T-helper 22 cell (primary cell): ENCODE results near the gene ADRM1.

ENCODE experiments used
- DNase-seq: peaks from one replicate; pipeline ENCODE4 v3.0.0-alpha.2; 2020; ENCODE audit warnings: low read depth

ADRM1 gene

GRCh38 chr20:62323980-62324906 is 21.4 kb downstream of the ADRM1 start:
- DNase-seq: no peak

DNA sequence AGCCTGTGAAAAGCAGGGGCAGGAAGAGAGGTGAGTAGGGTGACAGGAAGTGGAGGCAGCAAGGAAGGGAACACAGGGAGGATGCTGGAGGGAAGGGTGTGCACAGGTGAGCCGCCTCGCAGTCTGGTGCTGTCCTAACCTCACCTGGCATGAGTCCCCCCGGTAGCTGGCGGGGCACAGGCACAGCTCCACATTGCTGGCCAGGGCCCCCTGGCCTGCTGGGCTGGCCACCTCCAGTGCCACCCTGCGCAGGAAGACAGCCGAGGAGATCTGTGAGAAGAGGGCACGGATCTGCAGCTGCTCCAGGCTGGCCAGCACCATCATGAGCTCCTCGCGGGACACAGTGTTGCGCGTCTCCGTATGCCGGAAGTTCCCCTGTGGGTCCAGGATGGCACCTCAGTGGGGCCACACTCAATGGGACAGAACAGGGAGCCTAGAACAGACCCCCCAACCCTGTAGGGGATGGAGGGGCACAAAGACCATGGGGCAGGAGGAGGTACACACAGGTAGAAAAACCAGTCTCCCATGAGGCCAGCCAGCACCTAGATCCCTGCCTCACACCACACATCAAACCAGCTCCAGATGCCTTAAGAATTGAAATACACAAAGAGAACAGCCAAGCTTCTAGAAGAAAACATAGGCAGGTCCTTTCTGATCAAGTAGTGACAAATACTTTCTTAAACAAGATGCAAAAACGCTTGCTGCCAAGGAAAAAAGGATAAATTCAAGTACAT is 22.5 kb downstream of the ADRM1 start:
- DNase-seq: no peak

DNA sequence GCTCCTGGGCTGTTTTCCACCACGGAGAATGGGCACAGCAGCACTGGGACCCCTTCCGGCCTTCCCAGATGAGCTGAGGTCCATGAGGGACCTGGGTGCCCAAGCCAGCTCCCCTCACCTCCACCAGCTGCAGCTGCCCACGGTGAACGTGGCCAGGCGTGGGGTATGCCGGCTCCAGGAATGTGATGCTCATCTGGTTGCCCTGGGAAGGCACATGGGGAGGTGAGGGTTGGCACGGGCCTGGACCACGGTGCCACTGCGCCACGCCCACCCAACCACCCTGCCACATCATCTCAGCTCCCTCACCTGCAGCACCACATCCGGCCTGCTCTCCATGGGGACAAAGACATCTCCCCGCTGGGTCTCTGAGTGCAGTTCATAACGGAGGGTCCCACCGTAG is 23.8 kb downstream of the ADRM1 start:
- DNase-seq: no peak

DNA sequence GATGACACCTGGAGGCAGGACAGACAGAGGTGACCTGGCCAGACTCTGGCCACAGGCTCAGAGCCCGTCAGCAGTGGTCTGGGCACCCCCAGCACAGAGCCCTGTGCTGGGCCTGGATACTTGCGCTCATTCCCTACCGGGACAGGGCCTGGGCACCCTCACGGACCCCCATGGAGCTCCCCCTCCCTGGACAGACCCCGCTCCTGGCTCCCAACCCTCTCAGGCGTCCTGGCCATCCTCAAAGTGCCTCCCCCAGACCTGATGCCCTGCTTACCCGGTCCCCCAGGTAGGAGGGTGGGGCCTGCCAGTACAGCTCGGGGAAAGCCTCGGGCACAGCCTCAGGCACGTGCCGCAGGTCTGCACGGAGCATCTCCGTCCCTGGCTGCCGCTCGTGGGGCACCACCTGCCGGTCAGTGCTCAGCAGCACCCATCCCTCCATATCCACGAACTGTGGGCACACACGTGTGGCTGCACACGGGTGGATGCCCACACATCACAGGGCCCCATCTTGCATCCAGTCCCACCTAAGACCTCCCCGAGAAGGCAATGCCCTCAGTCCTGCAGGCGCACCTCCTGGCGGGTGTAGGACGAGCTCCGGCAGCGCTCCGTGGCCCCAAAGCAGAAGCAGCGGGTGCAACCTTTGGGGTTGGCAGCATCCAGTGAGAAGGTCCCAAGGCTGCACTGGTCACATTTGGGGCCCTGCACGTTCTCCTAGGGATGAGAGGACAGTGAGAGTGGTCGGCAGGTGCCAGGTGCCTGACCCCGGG is 24.3 kb downstream of the ADRM1 start:
- no peak for DNase-seq

DNA sequence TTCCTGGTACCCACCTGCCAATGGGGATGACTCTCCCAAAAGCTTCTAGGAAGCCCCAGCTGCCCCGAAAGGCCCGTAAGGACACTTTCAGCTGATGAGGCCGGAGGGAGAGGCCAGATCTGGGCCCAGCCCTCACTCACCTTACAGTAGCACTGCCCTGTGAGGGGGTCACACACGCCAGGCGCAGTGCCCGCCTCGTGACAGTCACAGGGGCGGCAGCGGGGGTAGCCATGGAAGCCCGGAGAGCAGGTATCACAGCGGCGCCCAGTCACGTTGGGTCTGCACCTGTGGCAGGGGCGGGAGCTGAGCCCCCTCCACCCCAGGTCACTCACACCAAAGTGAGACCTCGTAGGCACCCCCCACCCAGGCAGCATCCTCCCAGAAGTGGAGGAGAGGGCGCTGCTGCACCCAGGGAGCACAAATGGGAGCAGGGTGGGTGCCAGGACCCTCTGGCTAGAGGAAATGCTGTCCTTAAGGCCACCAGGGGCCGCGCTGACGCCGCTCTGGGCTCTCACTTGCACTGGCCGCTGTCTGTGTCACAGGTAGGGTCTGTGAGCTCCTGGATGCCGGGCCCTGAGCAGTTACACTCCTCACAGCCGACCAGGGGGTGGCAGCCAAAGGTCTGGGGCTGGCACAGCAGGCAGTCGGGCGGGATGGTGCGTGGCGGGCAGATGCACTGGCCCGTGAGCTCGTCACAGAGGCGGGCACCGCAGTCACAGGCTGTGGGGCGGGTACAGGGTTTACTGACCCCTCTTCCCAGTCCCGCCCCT is 25.1 kb downstream of the ADRM1 start:
- no peak for DNase-seq

- DNase-seq: no peak
Measured at GRCh38 chr20:62328684-62329388, 26.0 kb downstream of the ADRM1 start.

DNA sequence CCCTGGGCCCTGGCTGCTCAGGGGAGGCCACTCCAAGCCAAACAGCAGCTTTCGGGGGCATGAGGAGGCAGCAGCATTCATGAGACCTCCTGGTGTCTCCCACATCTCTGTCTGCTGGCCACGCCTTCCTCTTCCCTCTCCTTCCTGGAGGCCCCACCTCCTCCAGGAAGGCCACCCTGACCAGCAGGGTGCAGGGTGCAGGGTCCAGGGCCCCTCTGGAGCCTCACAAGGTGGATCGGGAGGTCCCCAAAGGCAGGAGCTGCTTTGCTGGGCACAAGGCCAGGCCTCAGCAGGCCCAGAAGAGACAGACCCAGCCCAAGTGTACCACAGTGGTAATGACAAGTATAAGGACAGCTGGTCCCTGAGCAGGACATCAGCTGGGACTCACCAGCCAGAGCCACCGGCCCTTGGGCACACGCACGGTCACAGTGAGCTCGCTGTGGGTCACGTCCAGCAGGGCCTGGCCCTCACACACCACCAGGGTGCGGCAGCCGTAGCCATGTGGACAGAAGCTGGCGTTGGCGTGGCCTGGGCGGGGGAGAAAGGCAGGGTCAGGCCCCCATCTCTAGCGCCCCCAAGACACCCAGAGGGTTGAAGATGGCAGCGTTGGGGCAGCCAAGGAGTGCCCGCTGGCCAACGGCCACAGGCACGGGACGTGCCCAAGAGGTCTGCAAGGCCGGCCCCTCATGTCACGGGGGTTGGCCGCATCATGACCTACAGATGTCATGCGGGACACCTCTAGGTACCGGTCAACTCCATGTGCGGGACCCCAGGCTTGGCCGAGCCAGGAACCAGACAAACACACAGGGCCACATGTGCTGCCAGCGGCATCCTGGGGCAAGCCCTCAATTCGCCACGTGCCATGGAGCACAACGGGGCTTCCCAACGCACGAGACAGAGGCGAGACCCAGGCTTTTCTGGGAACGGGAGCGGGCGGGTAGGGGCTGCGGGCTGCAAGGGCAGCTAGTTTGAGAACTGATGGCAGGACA is 26.9 kb downstream of the ADRM1 start:
- no peak for DNase-seq

- DNase-seq: no peak
Measured at GRCh38 chr20:62330576-62331317, 27.9 kb downstream of the ADRM1 start.

GRCh38 chr20:62331347-62331746 is 28.6 kb downstream of the ADRM1 start:
- no peak for DNase-seq

DNA sequence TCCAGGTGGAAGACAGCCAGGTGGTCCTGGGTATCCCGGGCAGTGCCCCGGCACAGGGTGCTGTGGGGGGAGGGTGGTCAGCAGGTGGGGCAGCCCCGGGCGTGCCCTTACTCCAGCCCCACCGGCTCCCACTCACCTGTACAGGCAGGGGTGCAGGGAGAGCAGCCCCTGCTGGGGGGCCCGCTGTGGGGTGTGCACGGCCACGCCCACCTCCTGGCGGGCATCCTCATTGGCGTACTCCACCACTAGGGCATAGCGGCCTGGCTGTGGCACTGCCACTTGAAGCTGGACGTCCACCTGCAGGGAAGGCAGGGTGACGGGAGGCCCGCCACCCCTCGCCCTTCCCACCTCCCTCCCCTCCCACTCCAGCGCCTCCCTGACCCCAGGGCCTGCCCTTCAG is 29.6 kb downstream of the ADRM1 start:
- DNase-seq: no peak

GRCh38 chr20:62332989-62333819 is 30.4 kb downstream of the ADRM1 start:
- no peak for DNase-seq

DNA sequence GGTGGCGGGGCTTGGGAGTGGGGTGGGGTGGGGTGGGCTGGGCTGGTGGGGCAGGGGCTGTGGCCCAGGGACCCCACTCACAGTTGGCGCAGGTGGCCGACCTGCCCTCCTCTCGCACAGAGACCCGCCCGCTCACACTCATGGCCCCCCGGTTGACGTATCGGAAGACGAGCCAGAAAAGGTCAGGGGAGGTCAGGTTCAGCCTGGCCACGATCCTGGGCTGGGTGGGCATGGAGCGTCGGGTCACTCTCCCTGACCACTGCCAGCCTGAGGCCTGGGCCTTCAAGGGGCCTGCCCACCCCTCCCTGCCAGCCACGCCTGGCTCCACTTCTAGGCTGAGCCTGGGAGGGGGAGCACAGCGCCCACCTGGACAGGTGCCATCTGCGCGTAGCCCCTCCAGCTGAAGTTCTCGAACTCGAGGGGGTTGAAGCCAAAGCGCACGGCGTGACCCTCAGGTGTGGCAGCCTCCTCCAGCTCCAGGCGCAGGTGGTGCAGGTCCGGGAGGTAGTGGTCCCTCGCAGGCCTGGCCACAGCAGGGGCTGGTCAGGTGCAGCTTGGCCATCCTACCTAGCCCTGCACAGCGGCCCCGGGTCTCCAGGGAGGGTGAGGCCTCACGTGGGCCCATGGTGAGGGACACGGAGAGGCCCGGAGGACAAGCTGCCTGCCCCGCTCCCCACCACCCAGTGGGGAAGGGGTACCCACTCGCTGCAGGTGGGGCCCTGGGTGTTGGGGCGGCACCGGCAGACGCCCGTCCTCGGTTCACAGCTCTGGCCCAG is 31.2 kb downstream of the ADRM1 start:
- no peak for DNase-seq

DNA sequence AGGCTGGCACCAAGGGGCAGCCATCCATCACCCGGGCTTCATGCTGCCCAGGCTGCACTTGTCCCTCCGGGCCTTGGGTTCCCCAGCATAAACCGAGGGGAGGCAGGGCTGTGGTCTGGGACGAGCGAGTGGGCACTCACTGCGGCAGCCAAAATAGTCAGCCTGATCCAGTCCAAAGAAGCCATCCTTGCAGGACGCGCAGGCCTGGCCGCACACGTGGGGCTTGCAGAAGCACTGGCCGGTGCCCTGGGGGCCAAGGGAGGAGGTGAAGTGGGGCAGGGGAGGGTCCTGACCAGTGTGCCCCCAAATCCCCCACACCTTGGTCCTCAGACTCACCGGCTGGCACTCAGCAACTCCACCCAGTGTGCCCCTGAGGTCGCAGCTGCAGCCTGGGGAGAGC is 32.1 kb downstream of the ADRM1 start:
- DNase-seq: no peak

DNA sequence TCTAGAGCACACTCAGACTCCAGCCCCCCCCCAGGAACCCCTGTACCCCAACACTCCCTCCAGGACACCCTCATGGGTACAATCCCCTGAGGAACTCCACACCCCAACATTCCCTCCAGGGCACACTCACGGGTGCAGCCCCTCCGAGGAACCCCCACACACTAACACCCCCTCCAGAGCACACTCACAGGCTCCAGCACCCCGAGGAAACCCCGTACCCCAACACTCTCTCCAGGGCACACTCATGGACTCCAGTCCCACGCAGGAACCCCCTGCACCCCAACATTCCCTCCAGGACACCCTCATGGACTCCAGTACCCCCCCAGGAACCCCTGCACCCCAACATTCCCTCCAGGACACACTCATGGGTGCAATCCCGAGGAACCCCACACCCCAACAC is 32.7 kb downstream of the ADRM1 start:
- no peak for DNase-seq

- no peak for DNase-seq
Measured at GRCh38 chr20:62336329-62336728, 33.5 kb downstream of the ADRM1 start.

- DNase-seq: no peak
Measured at GRCh38 chr20:62336775-62337557, 34.2 kb downstream of the ADRM1 start.
